ENCODE results near the gene SH3BGRL3. TPM values are rescaled to one million over a fixed set of nuclear protein-coding genes. Genes with fewer than 3 reads are reported as not detected.

SH3BGRL3 gene
- total and polyA plus RNA-seq, 2 of the 13 experiments (the other 11 are each of a cell fraction or from before 2014, with no cell fraction given): 11.4 to 12.2 TPM

DNA sequence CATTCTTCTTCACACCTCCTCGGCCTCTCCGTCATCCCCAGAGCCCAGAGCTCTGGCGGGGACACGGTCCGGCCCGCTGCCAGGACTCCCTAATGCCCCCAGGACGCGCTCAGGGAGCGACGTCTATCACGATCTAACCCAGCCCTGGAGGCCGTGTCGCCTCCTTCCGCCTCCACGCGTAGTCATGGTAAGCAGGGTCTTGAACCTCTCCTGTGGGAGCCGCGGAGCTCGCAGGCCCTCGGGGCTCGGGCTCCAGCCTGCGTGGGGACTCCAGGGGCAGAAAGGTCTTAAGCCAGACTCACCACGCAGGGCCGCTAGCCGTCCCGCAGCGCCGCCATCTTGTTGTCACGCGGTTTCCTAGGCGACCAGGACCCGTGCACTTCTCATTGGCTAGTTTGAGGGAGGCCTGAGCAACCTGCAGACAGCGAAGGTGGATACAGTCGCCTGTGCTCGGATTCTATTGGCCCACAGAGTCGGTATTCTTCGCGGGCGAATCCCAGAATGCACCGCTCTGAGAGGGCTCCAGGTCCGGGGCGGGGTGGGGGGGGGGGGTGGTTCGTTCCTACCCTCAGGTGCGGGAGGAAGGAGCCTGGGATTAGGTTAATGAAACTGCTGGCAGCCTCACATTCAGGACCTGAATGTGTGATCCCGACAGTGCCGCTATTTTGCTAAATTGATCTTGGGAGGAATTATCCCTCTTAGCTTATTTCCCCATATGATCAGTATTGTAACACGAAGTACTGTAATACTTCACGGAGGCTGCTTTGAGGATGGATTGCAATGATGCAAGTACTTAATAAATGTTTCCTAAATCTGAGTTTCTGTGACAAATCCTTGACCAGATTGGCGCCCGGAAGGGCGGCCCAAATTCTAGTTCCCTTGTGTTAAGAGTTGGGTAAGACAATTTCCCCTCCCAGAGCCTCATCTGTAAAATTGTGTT is 26.7 kb downstream of the SH3BGRL3 start, which contains the start of gene UBXN11 (continued):
- TF ChIP-seq, protein P1, sequence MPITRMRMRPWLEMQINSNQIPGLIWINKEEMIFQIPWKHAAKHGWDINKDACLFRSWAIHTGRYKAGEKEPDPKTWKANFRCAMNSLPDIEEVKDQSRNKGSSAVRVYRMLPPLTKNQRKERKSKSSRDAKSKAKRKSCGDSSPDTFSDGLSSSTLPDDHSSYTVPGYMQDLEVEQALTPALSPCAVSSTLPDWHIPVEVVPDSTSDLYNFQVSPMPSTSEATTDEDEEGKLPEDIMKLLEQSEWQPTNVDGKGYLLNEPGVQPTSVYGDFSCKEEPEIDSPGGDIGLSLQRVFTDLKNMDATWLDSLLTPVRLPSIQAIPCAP (CRISPR knock-in tag; IDR thresholded peaks at IDR 0.05; ENCODE audit: low read depth): no peak
- TF ChIP-seq USF2 (IDR thresholded peaks at IDR 0.05; ENCODE audit: low read depth, low read length) (no peak), USF2 (CRISPR knock-in tag; IDR thresholded peaks at IDR 0.05; ENCODE audit: borderline replicate concordance) (no peak), KDM2A (CRISPR knock-in tag; IDR thresholded peaks at IDR 0.05; ENCODE audit: borderline replicate concordance, low read depth) (peak; percentile 50), ZNF275 (CRISPR knock-in tag; IDR thresholded peaks at IDR 0.05; ENCODE audit: borderline replicate concordance) (no peak), ATF4 (CRISPR knock-in tag; IDR thresholded peaks at IDR 0.05) (no peak), ZSCAN20 (CRISPR knock-in tag; IDR thresholded peaks at IDR 0.05; ENCODE audit: borderline replicate concordance) (no peak), GATAD1 (CRISPR knock-in tag; IDR thresholded peaks at IDR 0.05) (peak; percentile 94), FOXA1 (IDR thresholded peaks at IDR 0.05) (no peak), FOXA1 (CRISPR knock-in tag; IDR thresholded peaks at IDR 0.05) (no peak), SRSF9 (IDR thresholded peaks at IDR 0.05; ENCODE audit: borderline replicate concordance, insufficient read depth, low read depth, low read length, poor library complexity, severe bottlenecking) (no peak), ZNF773 (CRISPR knock-in tag; IDR thresholded peaks at IDR 0.05; ENCODE audit: borderline replicate concordance) (no peak)
- TF ChIP-seq, protein P2, sequence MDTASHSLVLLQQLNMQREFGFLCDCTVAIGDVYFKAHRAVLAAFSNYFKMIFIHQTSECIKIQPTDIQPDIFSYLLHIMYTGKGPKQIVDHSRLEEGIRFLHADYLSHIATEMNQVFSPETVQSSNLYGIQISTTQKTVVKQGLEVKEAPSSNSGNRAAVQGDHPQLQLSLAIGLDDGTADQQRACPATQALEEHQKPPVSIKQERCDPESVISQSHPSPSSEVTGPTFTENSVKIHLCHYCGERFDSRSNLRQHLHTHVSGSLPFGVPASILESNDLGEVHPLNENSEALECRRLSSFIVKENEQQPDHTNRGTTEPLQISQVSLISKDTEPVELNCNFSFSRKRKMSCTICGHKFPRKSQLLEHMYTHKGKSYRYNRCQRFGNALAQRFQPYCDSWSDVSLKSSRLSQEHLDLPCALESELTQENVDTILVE (CRISPR knock-in tag; IDR thresholded peaks at IDR 0.05): no peak
- TF ChIP-seq, protein P3, sequence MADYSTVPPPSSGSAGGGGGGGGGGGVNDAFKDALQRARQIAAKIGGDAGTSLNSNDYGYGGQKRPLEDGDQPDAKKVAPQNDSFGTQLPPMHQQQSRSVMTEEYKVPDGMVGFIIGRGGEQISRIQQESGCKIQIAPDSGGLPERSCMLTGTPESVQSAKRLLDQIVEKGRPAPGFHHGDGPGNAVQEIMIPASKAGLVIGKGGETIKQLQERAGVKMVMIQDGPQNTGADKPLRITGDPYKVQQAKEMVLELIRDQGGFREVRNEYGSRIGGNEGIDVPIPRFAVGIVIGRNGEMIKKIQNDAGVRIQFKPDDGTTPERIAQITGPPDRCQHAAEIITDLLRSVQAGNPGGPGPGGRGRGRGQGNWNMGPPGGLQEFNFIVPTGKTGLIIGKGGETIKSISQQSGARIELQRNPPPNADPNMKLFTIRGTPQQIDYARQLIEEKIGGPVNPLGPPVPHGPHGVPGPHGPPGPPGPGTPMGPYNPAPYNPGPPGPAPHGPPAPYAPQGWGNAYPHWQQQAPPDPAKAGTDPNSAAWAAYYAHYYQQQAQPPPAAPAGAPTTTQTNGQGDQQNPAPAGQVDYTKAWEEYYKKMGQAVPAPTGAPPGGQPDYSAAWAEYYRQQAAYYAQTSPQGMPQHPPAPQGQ (CRISPR knock-in tag; IDR thresholded peaks at IDR 0.05; ENCODE audit: borderline replicate concordance): no peak
